A549 (cell line): ENCODE measurements around the gene PNPLA7. TPM values are rescaled to one million over a fixed set of nuclear protein-coding genes. Genes with fewer than 3 reads are reported as not detected.

ENCODE experiments used
- ATAC-seq, 2 experiments: fragments of 200-7000 bp in 1 of 2; fragments of >200 bp in 1 of 2; cut with Nextera tagmentation in 1 of 2; cut with Tn5 transposase in 1 of 2; 3 replicates each; pipeline versions ENCODE4 v1.8.0 to v1.9.1; 2018 to 2020; ENCODE audit warnings: mild to moderate bottlenecking in 1 of 2, moderate library complexity in 1 of 2
- CTCF ChIA-PET: fragments of 300-600 bp; sonication (Branson Sonifier 250); formaldehyde crosslinking; extraction: SDS; loops from one replicate; lab custom pipeline; 2021; ENCODE audit warnings: antibody characterized with exemption, inconsistent platforms; lab: Yijun Ruan, JAX
- POLR2A ChIA-PET: fragments of 350-600 bp; formaldehyde crosslinking; extraction: SDS; loops from one replicate; lab custom pipeline; 2021; ENCODE audit warnings: antibody characterized with exemption, inconsistent platforms; lab: Yijun Ruan, JAX
- DNase-seq, 2 experiments: peaks; one replicate each; pipeline versions ENCODE4 v3.0.0 to v3.0.0-alpha.2; 2011 to 2016; ENCODE audit warnings: low read depth in 1 of 2, low spot score in 1 of 2
- FAIRE-seq: peaks from 2 replicates; lab custom pipeline; 2011; peaks lifted over from hg19 to GRCh38; lab: Jason Lieb, UNC
- H3K27ac ChIP-seq, 2 experiments: fragments of >200 bp; sonication (Bioruptor Twin); formaldehyde crosslinking; 3 replicates each; pipeline ENCODE4 v1.5.1; 2016 to 2017
- H3K4me1 ChIP-seq: fragments of >200 bp; sonication (Bioruptor Twin); formaldehyde crosslinking; 3 replicates; pipeline ENCODE4 v1.6.1; 2016
- H3K4me2 ChIP-seq: fragments of >200 bp; sonication (Bioruptor Twin); formaldehyde crosslinking; 3 replicates; pipeline ENCODE4 v1.6.1; 2016
- H3K4me3 ChIP-seq: fragments of >200 bp; sonication (Bioruptor Twin); formaldehyde crosslinking; 3 replicates; pipeline ENCODE4 v1.5.1; 2016
- H3K9me3 ChIP-seq: fragments of >200 bp; sonication (Bioruptor Twin); formaldehyde crosslinking; 3 replicates; pipeline ENCODE4 v1.6.1; 2016
- BHLHE40 ChIP-seq: IDR thresholded peaks from 2 replicates; pipeline ENCODE4 v1.6.1; 2012; ENCODE audit warnings: low read depth, low read length, inconsistent platforms
- CBX2 ChIP-seq: fragments of 200-600 bp; sonication (generic); IDR thresholded peaks from 2 replicates; pipeline ENCODE4 v1.6.1; 2016; ENCODE audit warnings: low read depth, mild to moderate bottlenecking, borderline replicate concordance
- CEBPB ChIP-seq, 2 experiments: fragments of >200 bp in 1 of 2; sonication (Bioruptor Twin) in 1 of 2; formaldehyde crosslinking in 1 of 2; IDR thresholded peaks; 2 replicates each; pipeline ENCODE4 v1.6.1; 2012 to 2016
- EHMT2 ChIP-seq: fragments of 200-600 bp; sonication (generic); IDR thresholded peaks from 2 replicates; pipeline ENCODE4 v1.6.1; 2016; ENCODE audit warnings: antibody characterized with exemption, low read depth, mild to moderate bottlenecking, moderate library complexity
- EP300 ChIP-seq, 2 experiments: fragments of >200 bp; sonication (Bioruptor Twin); formaldehyde crosslinking; IDR thresholded peaks; 2 replicates in 1 of 2; 3 replicates in 1 of 2; pipeline ENCODE4 v1.6.1; 2016 to 2017
- HDAC2 ChIP-seq: fragments of 200-600 bp; sonication (generic); IDR thresholded peaks from 2 replicates; pipeline ENCODE4 v1.6.1; 2016
- HOXA7 ChIP-seq: fragments of 250-450 bp; sonication (Bioruptor Pico); IDR thresholded peaks from 2 replicates; pipeline ENCODE4 v1.5.0; 2020; ENCODE audit warnings: mild to moderate bottlenecking, moderate library complexity
- HOXB5 ChIP-seq: fragments of 250-450 bp; sonication (Bioruptor Pico); IDR thresholded peaks from 2 replicates; pipeline ENCODE4 v1.5.0; 2020; ENCODE audit warnings: mild to moderate bottlenecking, moderate library complexity
- KDM1A ChIP-seq: fragments of 200-600 bp; sonication (generic); IDR thresholded peaks from 2 replicates; pipeline ENCODE4 v1.6.1; 2016; ENCODE audit warnings: low read depth, mild to moderate bottlenecking
- MAZ ChIP-seq: fragments of 150-350 bp; IDR thresholded peaks from 2 replicates; pipeline ENCODE4 v1.6.1; 2014; ENCODE audit warnings: antibody characterized with exemption, low read depth, low read length, borderline replicate concordance
- NFE2L2 ChIP-seq: fragments of 150-350 bp; conservative IDR thresholded peaks from 2 replicates; pipeline ENCODE4 v1.6.1; 2014; ENCODE audit warnings: low read length
- NR3C1 ChIP-seq: fragments of >200 bp; sonication (Bioruptor Twin); formaldehyde crosslinking; IDR thresholded peaks from 3 replicates; pipeline ENCODE4 v1.6.1; 2017
- PBX3 ChIP-seq: IDR thresholded peaks from 2 replicates; pipeline ENCODE4 v1.6.1; 2012
- PHF8 ChIP-seq: fragments of 200-600 bp; sonication (generic); IDR thresholded peaks from 2 replicates; pipeline ENCODE4 v1.6.1; 2016; ENCODE audit warnings: low read depth, mild to moderate bottlenecking, antibody characterized with exemption, moderate library complexity, borderline replicate concordance
- POLR2A ChIP-seq: IDR thresholded peaks from 2 replicates; pipeline ENCODE4 v1.6.1; 2012; ENCODE audit warnings: mild to moderate bottlenecking, low read length
- POLR2AphosphoS2 ChIP-seq: conservative IDR thresholded peaks from 2 replicates; pipeline ENCODE4 v1.6.1; 2012; ENCODE audit warnings: low read length, improper control_type of control experiment, inconsistent platforms
- RAD21 ChIP-seq, 2 experiments: fragments of >200 bp in 1 of 2; sonication (Bioruptor Twin) in 1 of 2; formaldehyde crosslinking in 1 of 2; IDR thresholded peaks in 1 of 2; conservative IDR thresholded peaks in 1 of 2; 2 replicates in 1 of 2; 3 replicates in 1 of 2; pipeline ENCODE4 v1.6.1; 2012 to 2018; ENCODE audit warnings: inconsistent platforms in 1 of 2
- RARB ChIP-seq: fragments of 250-450 bp; sonication (Bioruptor Pico); IDR thresholded peaks from 2 replicates; pipeline ENCODE4 v1.8.0; 2021; ENCODE audit warnings: mild to moderate bottlenecking, moderate library complexity
- RCOR1 ChIP-seq: fragments of 150-350 bp; IDR thresholded peaks from 2 replicates; pipeline ENCODE4 v1.6.1; 2014; ENCODE audit warnings: antibody characterized with exemption, low read length, low read depth
- RNF2 ChIP-seq: fragments of 200-600 bp; sonication (generic); IDR thresholded peaks from 2 replicates; pipeline ENCODE4 v1.6.1; 2016; ENCODE audit warnings: low read depth, mild to moderate bottlenecking, antibody characterized with exemption, moderate library complexity, borderline replicate concordance
- TFCP2L1 ChIP-seq: fragments of 250-450 bp; sonication (Bioruptor Pico); IDR thresholded peaks from 2 replicates; pipeline ENCODE4 v1.5.0; 2021; ENCODE audit warnings: mild to moderate bottlenecking
- WGBS: methylation state at CpG from one replicate; pipeline ENCODE4 v1.1.6; 2017; ENCODE audit errors: missing lambda C conversion rate; 5-methylcytosine and 5-hydroxymethylcytosine counted together
- polyA plus RNA-seq, 4 experiments: library from polyadenylated mRNA; depleted of rRNA in 3 of 4; stranded (reverse); fragments of >200 nt; fragmentation: RNase III in 1 of 4; extraction: RNeasy Plus Mini Kit Qiagen cat#74134 plus additional on column Dnase treatment in 1 of 4; gene quantifications; 2 replicates in 3 of 4; 3 replicates in 1 of 4; pipeline ENCODE4 v1.2.3, GENCODE V29; 2011 to 2017
- TF ChIP-seq, protein P1 (sequence below): fragments of 150-350 bp; IDR thresholded peaks from 2 replicates; pipeline ENCODE4 v1.6.1; 2014; ENCODE audit warnings: low read depth, mild to moderate bottlenecking, low read length
- TF ChIP-seq, protein P2 (sequence below): fragments of 250-450 bp; sonication (Bioruptor Pico); IDR thresholded peaks from 2 replicates; pipeline ENCODE4 v1.5.0; 2021; ENCODE audit warnings: mild to moderate bottlenecking, moderate library complexity, borderline replicate concordance
- TF ChIP-seq, protein P3 (sequence below): fragments of >200 bp; sonication (Bioruptor Twin); formaldehyde crosslinking; IDR thresholded peaks from 3 replicates; pipeline ENCODE4 v1.6.1; 2016

PNPLA7 gene
- polyA plus RNA-seq, 2 of the 4 experiments (the other 2 are of a cell fraction) = 0.31 to 1.1 TPM

DNA sequence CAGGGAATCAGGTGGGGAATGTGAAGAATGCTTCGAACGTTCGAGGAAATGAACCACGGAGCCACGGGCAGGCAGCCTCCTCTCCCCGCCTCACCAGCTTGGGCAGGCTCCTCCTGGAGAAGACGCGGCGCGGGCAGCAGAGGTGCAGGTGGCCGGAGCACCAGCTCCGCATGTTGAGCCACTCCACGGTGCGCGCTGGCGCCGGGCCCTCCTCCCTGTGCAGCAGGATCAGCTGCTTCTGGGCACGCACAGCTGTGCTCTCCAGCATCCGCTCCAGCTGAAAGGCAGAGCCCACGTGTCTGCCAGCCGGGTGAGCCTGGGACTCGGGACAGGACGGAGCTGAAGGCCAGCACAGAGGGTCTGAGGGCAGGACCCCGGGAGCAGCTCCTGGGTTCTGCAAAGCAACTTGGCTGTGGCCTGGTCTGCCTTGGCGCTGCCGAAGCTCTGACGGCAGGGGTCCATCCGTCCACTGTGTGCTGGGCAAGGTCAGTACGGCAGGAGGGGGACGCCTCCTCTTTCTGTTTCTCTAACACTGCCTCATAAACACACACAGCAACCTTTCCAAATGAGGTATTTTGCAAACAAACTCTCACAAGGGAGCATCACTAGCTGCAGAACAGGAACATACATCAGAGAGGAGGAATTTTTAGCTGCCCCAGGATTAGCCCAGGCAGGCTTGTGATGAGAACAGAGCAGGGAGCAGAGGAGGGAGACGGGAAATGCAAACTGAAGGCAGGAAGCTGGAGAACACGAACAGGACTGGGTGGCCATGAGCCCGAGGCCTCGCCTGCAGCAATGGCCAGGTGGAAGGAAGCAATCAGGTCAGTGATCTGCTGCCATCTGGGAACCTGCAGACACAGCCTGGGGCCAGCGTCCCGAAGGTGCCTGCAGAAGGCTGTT is 71.0 kb downstream of the PNPLA7 start:
- Histone ChIP-seq H3K4me1 (peaks cover 11% of the 10 kb centered on the region), H3K27ac (no peak overlapping the region), H3K4me2 (no peak overlapping the region), H3K9me3 (peaks cover 17% of the 10 kb centered on the region), H3K4me3 (no peak overlapping the region)
- 83% methylated on average over 35 of the region's 36 CpGs for WGBS
- TF ChIP-seq RNF2 (no peak), RCOR1 (no peak), PBX3 (no peak), NR3C1 (no peak)
- TF ChIP-seq, protein P1, sequence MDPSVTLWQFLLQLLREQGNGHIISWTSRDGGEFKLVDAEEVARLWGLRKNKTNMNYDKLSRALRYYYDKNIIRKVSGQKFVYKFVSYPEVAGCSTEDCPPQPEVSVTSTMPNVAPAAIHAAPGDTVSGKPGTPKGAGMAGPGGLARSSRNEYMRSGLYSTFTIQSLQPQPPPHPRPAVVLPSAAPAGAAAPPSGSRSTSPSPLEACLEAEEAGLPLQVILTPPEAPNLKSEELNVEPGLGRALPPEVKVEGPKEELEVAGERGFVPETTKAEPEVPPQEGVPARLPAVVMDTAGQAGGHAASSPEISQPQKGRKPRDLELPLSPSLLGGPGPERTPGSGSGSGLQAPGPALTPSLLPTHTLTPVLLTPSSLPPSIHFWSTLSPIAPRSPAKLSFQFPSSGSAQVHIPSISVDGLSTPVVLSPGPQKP = no peak
- TF ChIP-seq, protein P2, sequence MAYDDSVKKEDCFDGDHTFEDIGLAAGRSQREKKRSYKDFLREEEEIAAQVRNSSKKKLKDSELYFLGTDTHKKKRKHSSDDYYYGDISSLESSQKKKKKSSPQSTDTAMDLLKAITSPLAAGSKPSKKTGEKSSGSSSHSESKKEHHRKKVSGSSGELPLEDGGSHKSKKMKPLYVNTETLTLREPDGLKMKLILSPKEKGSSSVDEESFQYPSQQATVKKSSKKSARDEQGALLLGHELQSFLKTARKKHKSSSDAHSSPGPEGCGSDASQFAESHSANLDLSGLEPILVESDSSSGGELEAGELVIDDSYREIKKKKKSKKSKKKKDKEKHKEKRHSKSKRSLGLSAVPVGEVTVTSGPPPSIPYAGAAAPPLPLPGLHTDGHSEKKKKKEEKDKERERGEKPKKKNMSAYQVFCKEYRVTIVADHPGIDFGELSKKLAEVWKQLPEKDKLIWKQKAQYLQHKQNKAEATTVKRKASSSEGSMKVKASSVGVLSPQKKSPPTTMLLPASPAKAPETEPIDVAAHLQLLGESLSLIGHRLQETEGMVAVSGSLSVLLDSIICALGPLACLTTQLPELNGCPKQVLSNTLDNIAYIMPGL (CRISPR knock-in tag) = no peak
- ATAC-seq (no peak; a peak in 1 of 6 replicates), FAIRE-seq (no peak), DNase-seq (no peak)
- POLR2A ChIA-PET = no interaction called here
- CTCF ChIA-PET = interaction anchor here (0.8 to 1.7 kb wide), 4 partner anchors 9 to 34 kb away, joined by 3 to 6 read pairs (median 3); no protein-coding TSS in a partner anchor

DNA sequence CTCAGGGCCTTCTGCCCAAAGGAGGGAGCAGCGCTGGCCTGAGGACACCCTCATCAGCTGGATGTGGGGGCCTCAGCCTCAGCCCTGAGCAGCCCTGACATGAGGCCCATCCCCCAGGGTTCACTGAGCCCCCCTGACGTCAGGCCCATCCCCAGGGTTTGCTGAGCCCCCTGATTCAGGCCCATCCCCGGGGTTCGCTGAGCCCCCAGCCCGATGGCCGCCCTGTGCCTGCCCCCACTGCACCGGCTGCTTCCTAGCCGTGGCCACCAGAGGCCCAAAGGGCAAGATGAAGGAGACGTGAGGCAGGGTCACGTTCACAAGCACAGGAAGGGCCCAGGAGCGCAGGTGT is 71.6 kb downstream of the PNPLA7 start:
- FAIRE-seq (no peak), DNase-seq (no peak), ATAC-seq (no peak)
- POLR2A ChIA-PET = no interaction called here
- H3K9me3 ChIP-seq = peaks cover 17% of the 10 kb centered on the region
- TF ChIP-seq TFCP2L1 (CRISPR knock-in tag) (no peak), BHLHE40 (no peak), EHMT2 (no peak), KDM1A (no peak), RARB (CRISPR knock-in tag) (no peak), POLR2A (no peak), CBX2 (no peak), EP300 (IDR thresholded peaks at IDR 0.05) (no peak), PHF8 (no peak), POLR2AphosphoS2 (no peak), PBX3 (no peak), HOXB5 (CRISPR knock-in tag) (no peak), RAD21 (conservative IDR thresholded peaks at IDR 0.05 in 1 of 2, IDR thresholded peaks at IDR 0.05 in 1 of 2) (no peak), HDAC2 (no peak), HOXA7 (CRISPR knock-in tag) (no peak), MAZ (no peak), NFE2L2 (no peak), CEBPB (IDR thresholded peaks at IDR 0.05) (no peak)
- TF ChIP-seq, protein P3, sequence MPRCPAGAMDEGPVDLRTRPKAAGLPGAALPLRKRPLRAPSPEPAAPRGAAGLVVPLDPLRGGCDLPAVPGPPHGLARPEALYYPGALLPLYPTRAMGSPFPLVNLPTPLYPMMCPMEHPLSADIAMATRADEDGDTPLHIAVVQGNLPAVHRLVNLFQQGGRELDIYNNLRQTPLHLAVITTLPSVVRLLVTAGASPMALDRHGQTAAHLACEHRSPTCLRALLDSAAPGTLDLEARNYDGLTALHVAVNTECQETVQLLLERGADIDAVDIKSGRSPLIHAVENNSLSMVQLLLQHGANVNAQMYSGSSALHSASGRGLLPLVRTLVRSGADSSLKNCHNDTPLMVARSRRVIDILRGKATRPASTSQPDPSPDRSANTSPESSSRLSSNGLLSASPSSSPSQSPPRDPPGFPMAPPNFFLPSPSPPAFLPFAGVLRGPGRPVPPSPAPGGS = no peak
- no peak overlapping the region for H3K27ac ChIP-seq
- H3K4me2 ChIP-seq = no peak overlapping the region
- no peak overlapping the region for H3K4me3 ChIP-seq
- CTCF ChIA-PET = interaction anchor here (0.8 to 1.7 kb wide), 5 partner anchors 9 to 55 kb away, joined by 3 to 6 read pairs (median 3); partner anchors contain the start of genes EXD3 and NOXA1
- 84% methylated on average over 8 of the region's 11 CpGs for WGBS
- peaks cover 11% of the 10 kb centered on the region for H3K4me1 ChIP-seq
